Measurements from ENCODE around the gene PTPRO. TPM values are rescaled to one million over a fixed set of nuclear protein-coding genes. Genes with fewer than 3 reads are reported as not detected.

The PTPRO gene
- total RNA-seq, 2 donors from 2014 or later = 26.1 to 28.3 TPM

- no peak overlapping the region for H3K27ac ChIP-seq
- H3K4me1 ChIP-seq = no peaks in the 10 kb centered on the region
- H3K27me3 ChIP-seq = no peaks in the 10 kb centered on the region
- H3K36me3 ChIP-seq = no peaks in the 10 kb centered on the region
- DNase-seq = no peak
- intact Hi-C loops (cut with DNase I) = no loop called here
- TF ChIP-seq CTCF (IDR thresholded peaks at IDR 0.05) = no peak
- no peak overlapping the region for H3K4me3 ChIP-seq
- no peaks in the 10 kb centered on the region for H3K9me3 ChIP-seq
- H3K9ac ChIP-seq (ENCODE audit: low read depth in 2 of 2, low read length in 2 of 2) = no peak overlapping the region
Observed at GRCh38 chr12:15307079-15307478, 15.2 kb upstream of the PTPRO start.

GRCh38 chr12:15318841-15319240, 3.5 kb upstream of the PTPRO start:
- no peak overlapping the region for H3K9ac ChIP-seq (ENCODE audit: low read depth in 2 of 2, low read length in 2 of 2)
- H3K36me3 ChIP-seq = no peaks in the 10 kb centered on the region
- no peak for TF ChIP-seq CTCF (IDR thresholded peaks at IDR 0.05)
- DNase-seq = no peak
- no peaks in the 10 kb centered on the region for H3K4me1 ChIP-seq
- no peak overlapping the region for H3K4me3 ChIP-seq
- no peak overlapping the region for H3K27ac ChIP-seq
- H3K27me3 ChIP-seq = peaks cover 12% of the 10 kb centered on the region
- intact Hi-C loops (cut with DNase I) = no loop called here
- H3K9me3 ChIP-seq = no peaks in the 10 kb centered on the region

GRCh38 chr12:15320881-15321280, 1.4 kb upstream of the PTPRO start:
- no peak for TF ChIP-seq CTCF (IDR thresholded peaks at IDR 0.05)
- Histone ChIP-seq H3K9ac (ENCODE audit: low read depth in 2 of 2, low read length in 2 of 2) (no peak overlapping the region), H3K4me1 (no peaks in the 10 kb centered on the region), H3K9me3 (no peaks in the 10 kb centered on the region), H3K27ac (no peak overlapping the region), H3K36me3 (no peaks in the 10 kb centered on the region), H3K27me3 (peaks cover 12% of the 10 kb centered on the region), H3K4me3 (no peak overlapping the region)
- intact Hi-C loops (cut with DNase I) = no loop called here
- DNase-seq = no peak

GRCh38 chr12:15323480-15323879, 1.2 kb downstream of the PTPRO start:
- H3K27me3 ChIP-seq = peaks cover 12% of the 10 kb centered on the region
- H3K27ac ChIP-seq = no peak overlapping the region
- intact Hi-C loops (cut with DNase I) = no loop called here
- H3K36me3 ChIP-seq = no peaks in the 10 kb centered on the region
- H3K9me3 ChIP-seq = no peaks in the 10 kb centered on the region
- no peaks in the 10 kb centered on the region for H3K4me1 ChIP-seq
- no peak overlapping the region for H3K4me3 ChIP-seq
- TF ChIP-seq CTCF (IDR thresholded peaks at IDR 0.05) = no peak
- no peak for DNase-seq
- H3K9ac ChIP-seq (ENCODE audit: low read depth in 2 of 2, low read length in 2 of 2) = no peak overlapping the region

- DNase-seq = no peak
Observed at GRCh38 chr12:15329891-15330290, 7.6 kb downstream of the PTPRO start.

More at GRCh38 chr12:15329891-15330290, 7.6 kb downstream of the PTPRO start:
- no peak overlapping the region for H3K9ac ChIP-seq (ENCODE audit: low read depth in 2 of 2, low read length in 2 of 2)
- no peaks in the 10 kb centered on the region for H3K4me1 ChIP-seq
- H3K27me3 ChIP-seq = no peaks in the 10 kb centered on the region
- H3K9me3 ChIP-seq = no peaks in the 10 kb centered on the region
- no peak overlapping the region for H3K4me3 ChIP-seq
- H3K27ac ChIP-seq = no peak overlapping the region
- no peaks in the 10 kb centered on the region for H3K36me3 ChIP-seq
- intact Hi-C loops (cut with DNase I) = no loop called here
- no peak for TF ChIP-seq CTCF (IDR thresholded peaks at IDR 0.05)
